ENCODE measurements around the gene PCBP3. TPM values are rescaled to one million over a fixed set of nuclear protein-coding genes. Genes with fewer than 3 reads are reported as not detected.

The PCBP3 gene
- total RNA-seq, 2 experiments from 2014 or later = 1.9 to 2.2 TPM

GRCh38 chr21:45800339-45801080 lies 157.0 kb downstream of the PCBP3 start:
- intact Hi-C loops (cut with micrococcal nuclease) = no loop called here
- POLR2A ChIA-PET = no interaction called here
- Mint-ChIP-seq H3K4me3 (no peak overlapping the region), H3K4me1 (ENCODE audit: low read depth) (no peaks in the 10 kb centered on the region), H3K36me3 (ENCODE audit: low read depth) (no peaks in the 10 kb centered on the region), H3K27me3 (no peaks in the 10 kb centered on the region), H3K27ac (no peak overlapping the region), H3K9me3 (no peaks in the 10 kb centered on the region)
- ATAC-seq (no peak), DNase-seq (no peak)
- no peak for TF ChIP-seq CTCF (IDR thresholded peaks at IDR 0.05)
- CTCF ChIA-PET = no interaction called here

- ATAC-seq = no peak
- Mint-ChIP-seq H3K27ac (no peak overlapping the region), H3K36me3 (ENCODE audit: low read depth) (no peaks in the 10 kb centered on the region), H3K4me3 (no peak overlapping the region), H3K9me3 (no peaks in the 10 kb centered on the region), H3K4me1 (ENCODE audit: low read depth) (no peaks in the 10 kb centered on the region), H3K27me3 (no peaks in the 10 kb centered on the region)
- POLR2A ChIA-PET = no interaction called here
- CTCF ChIA-PET = no interaction called here
- DNase-seq = no peak
- intact Hi-C loops (cut with micrococcal nuclease) = no loop called here
- TF ChIP-seq CTCF (IDR thresholded peaks at IDR 0.05) = no peak
These were observed 157.8 kb downstream of the PCBP3 start for GRCh38 chr21:45801129-45801964.

- Mint-ChIP-seq H3K9me3 (no peaks in the 10 kb centered on the region), H3K4me3 (no peak overlapping the region), H3K27me3 (no peaks in the 10 kb centered on the region), H3K27ac (no peak overlapping the region), H3K4me1 (ENCODE audit: low read depth) (no peaks in the 10 kb centered on the region), H3K36me3 (ENCODE audit: low read depth) (no peaks in the 10 kb centered on the region)
- ATAC-seq (no peak), DNase-seq (no peak)
- no peak for TF ChIP-seq CTCF (IDR thresholded peaks at IDR 0.05)
- intact Hi-C loops (cut with micrococcal nuclease) = no loop called here
- CTCF ChIA-PET = no interaction called here
- POLR2A ChIA-PET = no interaction called here
These were observed 158.5 kb downstream of the PCBP3 start for GRCh38 chr21:45801989-45802388.

- Mint-ChIP-seq H3K9me3 (no peaks in the 10 kb centered on the region), H3K27me3 (no peaks in the 10 kb centered on the region), H3K27ac (no peak overlapping the region), H3K4me3 (no peak overlapping the region), H3K36me3 (ENCODE audit: low read depth) (no peaks in the 10 kb centered on the region), H3K4me1 (ENCODE audit: low read depth) (no peaks in the 10 kb centered on the region)
- TF ChIP-seq CTCF (IDR thresholded peaks at IDR 0.05) = no peak
- DNase-seq (no peak), ATAC-seq (no peak)
- ChIA-PET CTCF (no interaction called here), POLR2A (no interaction called here)
- intact Hi-C loops (cut with micrococcal nuclease) = no loop called here
These were observed 158.9 kb downstream of the PCBP3 start for GRCh38 chr21:45802425-45802824.

- H3K4me1 Mint-ChIP-seq (ENCODE audit: low read depth) = no peaks in the 10 kb centered on the region
- POLR2A ChIA-PET = no interaction called here
- intact Hi-C loops (cut with micrococcal nuclease) = no loop called here
- no peak overlapping the region for H3K4me3 Mint-ChIP-seq
- no peaks in the 10 kb centered on the region for H3K9me3 Mint-ChIP-seq
- no peak overlapping the region for H3K27ac Mint-ChIP-seq
- no peaks in the 10 kb centered on the region for H3K27me3 Mint-ChIP-seq
- ATAC-seq (no peak), DNase-seq (no peak)
- CTCF ChIA-PET = no interaction called here
- TF ChIP-seq CTCF (IDR thresholded peaks at IDR 0.05) = no peak
- no peaks in the 10 kb centered on the region for H3K36me3 Mint-ChIP-seq (ENCODE audit: low read depth)
These were observed 159.6 kb downstream of the PCBP3 start for GRCh38 chr21:45802956-45803617.
